Fibroblast of mammary gland (primary cell): ENCODE measurements around the gene RASL11B.

Experiments
- DNase-seq: peaks from one replicate; pipeline ENCODE4 v3.0.0-alpha.2; 2010; ENCODE audit warnings: low read depth
- H3K4me3 ChIP-seq: 2 replicates; pipeline ENCODE4 v1.5.1; 2011; ENCODE audit warnings: low read depth, mild to moderate bottlenecking, low read length, moderate library complexity; ENCODE audit not compliant: control insufficient read depth
- TF ChIP-seq, protein P1 (sequence below): conservative IDR thresholded peaks from 2 replicates; pipeline ENCODE4 v1.5.1; 2011; ENCODE audit warnings: low read depth, low read length, inconsistent platforms; ENCODE audit not compliant: control insufficient read depth, insufficient read depth

RASL11B gene

GRCh38 chr4:52904421-52904820, 42.3 kb downstream of the RASL11B start:
- H3K4me3 ChIP-seq, result no peak overlapping the region
- TF ChIP-seq, protein P1, sequence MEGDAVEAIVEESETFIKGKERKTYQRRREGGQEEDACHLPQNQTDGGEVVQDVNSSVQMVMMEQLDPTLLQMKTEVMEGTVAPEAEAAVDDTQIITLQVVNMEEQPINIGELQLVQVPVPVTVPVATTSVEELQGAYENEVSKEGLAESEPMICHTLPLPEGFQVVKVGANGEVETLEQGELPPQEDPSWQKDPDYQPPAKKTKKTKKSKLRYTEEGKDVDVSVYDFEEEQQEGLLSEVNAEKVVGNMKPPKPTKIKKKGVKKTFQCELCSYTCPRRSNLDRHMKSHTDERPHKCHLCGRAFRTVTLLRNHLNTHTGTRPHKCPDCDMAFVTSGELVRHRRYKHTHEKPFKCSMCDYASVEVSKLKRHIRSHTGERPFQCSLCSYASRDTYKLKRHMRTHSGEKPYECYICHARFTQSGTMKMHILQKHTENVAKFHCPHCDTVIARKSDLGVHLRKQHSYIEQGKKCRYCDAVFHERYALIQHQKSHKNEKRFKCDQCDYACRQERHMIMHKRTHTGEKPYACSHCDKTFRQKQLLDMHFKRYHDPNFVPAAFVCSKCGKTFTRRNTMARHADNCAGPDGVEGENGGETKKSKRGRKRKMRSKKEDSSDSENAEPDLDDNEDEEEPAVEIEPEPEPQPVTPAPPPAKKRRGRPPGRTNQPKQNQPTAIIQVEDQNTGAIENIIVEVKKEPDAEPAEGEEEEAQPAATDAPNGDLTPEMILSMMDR, result no peak
- peak; percentile 41 for DNase-seq

DNA sequence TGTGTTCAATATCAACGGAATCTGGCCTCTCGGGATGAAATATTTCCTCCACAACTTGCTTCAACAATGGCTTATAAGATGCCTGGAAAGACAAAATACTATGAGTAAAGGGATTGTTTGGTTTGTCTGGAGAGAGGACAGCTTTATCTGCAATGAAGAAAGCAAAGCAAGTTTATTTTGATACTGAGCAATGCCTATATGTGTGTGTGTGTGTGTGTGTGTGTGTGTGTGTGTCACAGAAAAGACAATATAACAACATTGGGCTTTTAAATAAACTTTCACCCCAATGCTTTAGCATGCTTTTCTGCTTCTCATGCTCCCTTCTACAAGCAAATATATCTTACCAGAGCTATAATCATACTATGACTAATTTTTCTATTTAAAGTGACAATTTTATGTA, 45.4 kb downstream of the RASL11B start:
- TF ChIP-seq, protein P1, result no peak
- no peak overlapping the region for H3K4me3 ChIP-seq
- no peak for DNase-seq

- H3K4me3 ChIP-seq, result no peak overlapping the region
- DNase-seq, result no peak
- TF ChIP-seq, protein P1, result no peak
Observed at GRCh38 chr4:52910115-52910514, 48.0 kb downstream of the RASL11B start.

GRCh38 chr4:52911684-52912294, 49.7 kb downstream of the RASL11B start:
- H3K4me3 ChIP-seq, result no peak overlapping the region
- TF ChIP-seq, protein P1, result peak; percentile 89
- peak; percentile 77 for DNase-seq

DNA sequence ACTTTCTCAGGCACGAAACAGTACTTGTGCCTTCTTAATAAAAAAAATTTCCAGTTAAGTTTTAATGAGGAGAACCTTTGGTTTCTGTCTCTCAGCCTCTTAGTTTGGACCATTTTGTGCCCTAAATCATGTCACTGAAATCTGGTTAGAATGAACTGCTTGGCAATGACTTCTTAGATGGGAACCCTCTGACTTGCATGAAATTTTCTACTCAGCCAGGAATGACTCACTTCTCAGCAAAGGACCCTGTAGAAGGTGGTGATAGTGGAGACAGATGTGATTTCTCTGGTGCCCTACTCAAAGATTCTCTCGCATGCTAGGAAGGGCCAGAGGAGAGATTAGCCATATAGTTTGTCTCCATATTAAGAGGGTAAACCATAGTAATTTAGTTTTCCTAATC, 50.5 kb downstream of the RASL11B start:
- TF ChIP-seq, protein P1, result no peak
- peak; percentile 78 for DNase-seq
- H3K4me3 ChIP-seq, result no peak overlapping the region

DNA sequence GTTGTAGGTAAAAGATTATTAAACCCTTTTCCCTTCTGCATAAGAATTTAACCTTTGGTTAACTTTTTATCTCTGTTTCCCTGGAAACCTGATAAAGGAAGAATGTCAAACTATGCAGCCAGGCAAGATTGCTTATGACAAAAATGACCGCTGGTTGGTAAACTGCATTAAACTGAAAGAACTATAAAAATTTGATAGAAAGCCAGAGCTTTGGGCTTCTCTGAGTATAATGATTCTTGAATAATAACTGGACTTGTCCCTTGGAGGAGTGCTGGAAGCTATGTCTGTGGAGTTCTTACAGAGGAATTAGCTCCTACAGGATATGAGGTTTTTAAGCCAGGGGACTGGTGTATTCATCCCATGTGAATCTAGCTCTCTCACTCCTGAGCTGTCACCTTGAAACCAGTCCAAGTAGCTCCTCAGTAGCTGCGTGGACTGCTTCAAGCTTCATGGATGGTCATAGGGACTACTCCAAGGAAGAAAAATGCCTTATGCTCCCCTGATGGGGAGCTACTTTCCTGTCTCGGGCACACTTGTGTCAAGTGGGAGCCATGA, 52.0 kb downstream of the RASL11B start:
- DNase-seq, result peak; percentile 91
- TF ChIP-seq, protein P1, result no peak
- H3K4me3 ChIP-seq, result no peak overlapping the region
